GM12878 (cell line): ENCODE data around the gene UGGT2. TPM values are rescaled to one million over a fixed set of nuclear protein-coding genes. Genes with fewer than 3 reads are reported as not detected.

Source experiments
- ATAC-seq: fragments of 200-7000 bp; cut with Tn5 transposase; 3 replicates; pipeline ENCODE4 v1.9.1; 2020; ENCODE audit warnings: mild to moderate bottlenecking, moderate library complexity
- BruUV-seq: library from RNA; stranded (reverse); fragments of 400-500 nt; replicated peaks from 2 replicates; lab custom pipeline; 2021; lab: Mats Ljungman, UMichigan
- CTCF ChIA-PET: fragments of 300-600 bp; sonication (Branson Sonifier 250); formaldehyde crosslinking; extraction: SDS; loops from one replicate; lab custom pipeline; 2021; ENCODE audit warnings: inconsistent platforms; lab: Yijun Ruan, JAX
- POLR2A ChIA-PET: fragments of 350-600 bp; formaldehyde crosslinking; extraction: SDS; loops from one replicate; lab custom pipeline; 2021; ENCODE audit warnings: inconsistent platforms; lab: Charles Lee
- RAD21 ChIA-PET: fragments of 300-600 bp; sonication (Branson Sonifier 250); formaldehyde crosslinking; loops from one replicate; lab custom pipeline; 2023; ENCODE audit warnings: antibody characterized with exemption; ENCODE audit not compliant: unreplicated experiment; lab: Charles Lee
- SMC1A ChIA-PET: fragments of 300-600 bp; sonication (Branson Sonifier 250); formaldehyde crosslinking; loops from one replicate; lab custom pipeline; 2023; ENCODE audit not compliant: unreplicated experiment, uncharacterized antibody; lab: Charles Lee
- DNase-seq: peaks from one replicate; pipeline ENCODE4 v3.0.0-alpha.2; 2011; ENCODE audit warnings: low read depth, low spot score
- FAIRE-seq: peaks from 3 replicates; lab custom pipeline; 2011; peaks lifted over from hg19 to GRCh38; lab: Jason Lieb, UNC
- H2AFZ ChIP-seq: 2 replicates; pipeline ENCODE4 v1.6.0; 2011; ENCODE audit warnings: low read depth, low read length, control low read depth; ENCODE audit not compliant: control insufficient read depth
- H3K27ac ChIP-seq: 2 replicates; pipeline ENCODE4 v1.5.1; 2011; ENCODE audit warnings: control low read depth; ENCODE audit not compliant: control insufficient read depth, insufficient read depth
- H3K27me3 ChIP-seq, 2 experiments: replicated peaks in 1 of 2; 2 replicates each; pipeline versions ENCODE4 v1.6.0 to v1.6.1; 2011; ENCODE audit warnings: low read length in 1 of 2; ENCODE audit not compliant: control insufficient read depth in 2 of 2, insufficient read depth in 2 of 2
- H3K36me3 ChIP-seq, 2 experiments: 2 replicates each; pipeline ENCODE4 v1.5.1; 2011; ENCODE audit warnings: low read length in 1 of 2; ENCODE audit not compliant: control insufficient read depth in 2 of 2, insufficient read depth in 2 of 2
- H3K4me1 ChIP-seq: 2 replicates; pipeline ENCODE4 v1.6.1; 2011; ENCODE audit warnings: mild to moderate bottlenecking, low read length, moderate library complexity, mixed read lengths; ENCODE audit not compliant: control insufficient read depth, insufficient read depth
- H3K4me2 ChIP-seq: 2 replicates; pipeline ENCODE4 v1.6.0; 2011; ENCODE audit warnings: control low read depth; ENCODE audit not compliant: control insufficient read depth, insufficient read depth
- H3K4me3 ChIP-seq: fragments of 200-600 bp; sonication (generic); 2 replicates; pipeline ENCODE4 v1.5.1; 2016
- H3K79me2 ChIP-seq: 2 replicates; pipeline ENCODE4 v1.6.0; 2011; ENCODE audit warnings: low read length; ENCODE audit not compliant: control insufficient read depth, insufficient read depth
- H3K9ac ChIP-seq: 2 replicates; pipeline ENCODE4 v1.8.0; 2011; ENCODE audit warnings: low read length, control low read depth, mixed read lengths; ENCODE audit not compliant: control insufficient read depth, insufficient read depth
- H3K9me3 ChIP-seq: replicated peaks from 3 replicates; pipeline ENCODE4 v1.5.1; 2011; ENCODE audit warnings: mild to moderate bottlenecking, low read length; ENCODE audit not compliant: control insufficient read depth, insufficient read depth
- H4K20me1 ChIP-seq: 2 replicates; pipeline ENCODE4 v1.6.0; 2011; ENCODE audit not compliant: control insufficient read depth, insufficient read depth
- BCL11A ChIP-seq: IDR thresholded peaks from 2 replicates; pipeline ENCODE4 v1.6.1; 2011; ENCODE audit warnings: low read depth, low read length
- CBFB ChIP-seq: IDR thresholded peaks from 2 replicates; pipeline ENCODE4 v1.6.1; 2016; ENCODE audit warnings: antibody characterized with exemption, low read depth
- CBX5 ChIP-seq: sonication (generic); IDR thresholded peaks from 2 replicates; pipeline ENCODE4 v1.6.1; 2016; ENCODE audit warnings: low read depth, moderate library complexity, mild to moderate bottlenecking, inconsistent platforms
- CREB1 ChIP-seq: IDR thresholded peaks from 2 replicates; pipeline ENCODE4 v1.6.1; 2012; ENCODE audit warnings: low read depth, mild to moderate bottlenecking, inconsistent platforms
- E4F1 ChIP-seq: fragments of 450-650 bp; IDR thresholded peaks from 2 replicates; pipeline ENCODE4 v1.6.1; 2018; ENCODE audit warnings: borderline replicate concordance, mild to moderate bottlenecking; ENCODE audit not compliant: partially characterized antibody
- EGR1 ChIP-seq, 2 experiments: IDR thresholded peaks; 1 replicate in 1 of 2; 2 replicates in 1 of 2; pipeline ENCODE4 v1.6.1; 2011 to 2012; ENCODE audit warnings: low read depth in 2 of 2, low read length in 2 of 2, borderline replicate concordance in 1 of 2, mild to moderate bottlenecking in 1 of 2, moderate library complexity in 1 of 2
- HDGF ChIP-seq: fragments of 450-650 bp; IDR thresholded peaks from 2 replicates; pipeline ENCODE4 v1.6.1; 2016; ENCODE audit warnings: antibody characterized with exemption
- IRF5 ChIP-seq: fragments of 450-650 bp; IDR thresholded peaks from 2 replicates; pipeline ENCODE4 v1.6.1; 2017; ENCODE audit warnings: borderline replicate concordance
- NBN ChIP-seq: fragments of 450-650 bp; IDR thresholded peaks from 2 replicates; pipeline ENCODE4 v1.6.1; 2016
- RFX5 ChIP-seq: IDR thresholded peaks from 2 replicates; pipeline ENCODE4 v1.6.1; 2011; ENCODE audit warnings: low read depth, low read length, improper control_type of control experiment
- SKIL ChIP-seq: fragments of 450-650 bp; IDR thresholded peaks from 2 replicates; pipeline ENCODE4 v1.6.1; 2017; ENCODE audit warnings: mild to moderate bottlenecking, low read depth, inconsistent platforms; ENCODE audit not compliant: poor library complexity, severe bottlenecking
- SP1 ChIP-seq: IDR thresholded peaks from one replicate; pipeline ENCODE4 v1.6.1; 2011; ENCODE audit warnings: low read depth, low read length
- STAT1 ChIP-seq: fragments of 450-650 bp; conservative IDR thresholded peaks from 2 replicates; pipeline ENCODE4 v1.6.1; 2014; ENCODE audit warnings: antibody characterized with exemption, mild to moderate bottlenecking
- SUPT20H ChIP-seq: IDR thresholded peaks from 2 replicates; pipeline ENCODE4 v1.6.1; 2011; ENCODE audit warnings: low read depth, mild to moderate bottlenecking, low read length, moderate library complexity, borderline replicate concordance; ENCODE audit not compliant: control insufficient read depth
- ZZZ3 ChIP-seq: IDR thresholded peaks from 2 replicates; pipeline ENCODE4 v1.6.1; 2011; ENCODE audit warnings: low read depth; ENCODE audit not compliant: control insufficient read depth, insufficient read length
- WGBS: methylation state at CpG from one replicate; pipeline ENCODE4 v1.1.6; 2016; ENCODE audit warnings: low lambda C conversion rate; ENCODE audit not compliant: insufficient replicate concordance, insufficient coverage; ENCODE audit errors: missing lambda C conversion rate; 5-methylcytosine and 5-hydroxymethylcytosine counted together
- in situ Hi-C: fragments of 300-500 bp; cut with MboI; formaldehyde crosslinking; loops from 9 replicates; pipeline ENCODE4 v1.14.3; 2018; ENCODE audit warnings: mixed read lengths
- intact Hi-C: fragments of 100-400 bp; cut with micrococcal nuclease; formaldehyde crosslinking; loops from one replicate; pipeline ENCODE4 v1.14.2; 2022; ENCODE audit not compliant: unreplicated experiment
- polyA plus RNA-seq, 11 experiments: library from polyadenylated mRNA; depleted of rRNA in 4 of 11; unstranded in 6 of 11; stranded (reverse) in 5 of 11; fragments of >200 nt; fragmentation: Nextera tagmentation in 4 of 11; fragmentation: Illumina TruSeq in 1 of 11; extraction: Ambion mirVana in 4 of 11; extraction: Trizol in 1 of 11; gene quantifications; 1 replicate in 1 of 11; 2 replicates in 10 of 11; pipeline versions ENCODE4 v1.2.1 to v1.2.3, GENCODE V29; 2011 to 2016; ENCODE audit warnings: inconsistent platforms in 2 of 11, missing spikeins in 2 of 11, low read depth in 1 of 11
- total RNA-seq, 4 experiments: library from RNA; depleted of rRNA in 3 of 4; stranded (reverse); fragments of >200 nt in 3 of 4; fragmentation: Illumina TruSeq in 1 of 4; extraction: Trizol in 1 of 4; gene quantifications; 2 replicates each; pipeline versions ENCODE4 v1.2.1 to v1.2.3, GENCODE V29; 2013 to 2021
- TF ChIP-seq, protein P1 (sequence below): IDR thresholded peaks from 2 replicates; pipeline ENCODE4 v1.6.1; 2011; ENCODE audit warnings: mild to moderate bottlenecking, low read depth, low read length, moderate library complexity; ENCODE audit not compliant: insufficient replicate concordance

Gene UGGT2
- total and polyA plus RNA-seq, 10 of the 15 experiments (the other 5 are each of a cell fraction or from before 2014, with no cell fraction given) = 4.9 to 29.0 (median 17.3) TPM

DNA sequence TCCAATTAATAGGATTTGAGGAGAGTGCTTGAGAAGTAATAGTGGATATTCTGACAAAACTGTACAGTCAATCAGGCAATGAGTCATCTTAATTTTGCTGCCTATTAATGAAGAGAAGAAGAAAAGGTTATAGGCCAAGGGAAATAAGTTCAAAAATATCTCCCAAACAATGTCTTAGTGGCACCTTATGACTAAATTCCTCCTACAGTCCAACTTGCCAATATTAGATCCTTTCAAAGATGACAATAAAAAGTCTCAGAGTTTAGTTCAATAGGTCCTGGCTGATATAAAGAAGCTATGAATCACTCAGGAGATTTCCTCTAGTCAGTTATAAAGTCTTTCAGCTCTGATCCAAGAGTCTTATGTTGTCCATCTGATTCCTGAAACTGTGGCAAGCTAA lies 27.9 kb downstream of the UGGT2 start (continued):
- no peak for TF ChIP-seq CREB1
- no peak for TF ChIP-seq E4F1
- no peak for TF ChIP-seq CBX5
- TF ChIP-seq SKIL = no peak
- no peak for TF ChIP-seq SP1

GRCh38 chr13:96020931-96021330 lies 32.3 kb downstream of the UGGT2 start:
- Histone ChIP-seq H3K27me3 (no peaks in the 10 kb centered on the region), H3K4me3 (no peak overlapping the region), H2AFZ (no peak overlapping the region), H3K9ac (no peak overlapping the region), H4K20me1 (no peaks in the 10 kb centered on the region), H3K4me2 (no peak overlapping the region), H3K27ac (no peak overlapping the region), H3K79me2 (no peaks in the 10 kb centered on the region), H3K4me1 (no peaks in the 10 kb centered on the region), H3K36me3 (peaks cover 0 to 8% of the 10 kb centered on the region in 2 experiments; a peak in 3 of 4 replicates), H3K9me3 (no peaks in the 10 kb centered on the region; the same call in 2 of the 3 replicates)
- 97% methylated on average over 2 of the region's 2 CpGs for WGBS
- RAD21 ChIA-PET = interaction anchor here (0.6 to 4.0 kb wide), 4 partner anchors 797 to 1212 kb away, joined by 3 to 33 read pairs (median 10); no protein-coding TSS in a partner anchor
- POLR2A ChIA-PET = no interaction called here
- BruUV-seq = no TSS peak
- no peak for DNase-seq
- no peak for ATAC-seq
- CTCF ChIA-PET = interaction anchor here (0.6 to 3.8 kb wide), 13 partner anchors 9 to 1007 kb away, joined by 3 to 47 read pairs (median 8); partner anchors contain the start of gene UGGT2
- intact Hi-C loops (loop anchor here (1.0 to 5.0 kb wide), 4 partner anchors 55 to 936 kb away; no protein-coding TSS in a partner anchor), in situ Hi-C loops (loop anchor here (10.0 kb wide), 2 partner anchors 204 to 804 kb away; no protein-coding TSS in a partner anchor)
- SMC1A ChIA-PET = interaction anchor here (1.5 to 1.7 kb wide), 3 partner anchors 54 to 937 kb away, joined by 5 to 20 read pairs (median 11); no protein-coding TSS in a partner anchor
- no peak for FAIRE-seq
- TF ChIP-seq STAT1 (no peak), NBN (no peak), IRF5 (no peak), SUPT20H (no peak), HDGF (no peak), RFX5 (no peak), CBFB (no peak), EGR1 (IDR thresholded peaks at IDR 0.05; ENCODE audit: borderline replicate concordance in 1 of 2, low read depth in 2 of 2, low read length in 2 of 2) (no peak), BCL11A (no peak), ZZZ3 (no peak)
- TF ChIP-seq, protein P1, sequence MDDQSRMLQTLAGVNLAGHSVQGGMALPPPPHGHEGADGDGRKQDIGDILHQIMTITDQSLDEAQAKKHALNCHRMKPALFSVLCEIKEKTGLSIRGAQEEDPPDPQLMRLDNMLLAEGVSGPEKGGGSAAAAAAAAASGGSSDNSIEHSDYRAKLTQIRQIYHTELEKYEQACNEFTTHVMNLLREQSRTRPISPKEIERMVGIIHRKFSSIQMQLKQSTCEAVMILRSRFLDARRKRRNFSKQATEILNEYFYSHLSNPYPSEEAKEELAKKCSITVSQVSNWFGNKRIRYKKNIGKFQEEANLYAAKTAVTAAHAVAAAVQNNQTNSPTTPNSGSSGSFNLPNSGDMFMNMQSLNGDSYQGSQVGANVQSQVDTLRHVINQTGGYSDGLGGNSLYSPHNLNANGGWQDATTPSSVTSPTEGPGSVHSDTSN = no peak
